ENCODE measurements around the gene GNB1L.
"Not testable (repeated sequence)": the region's sequence is repeated elsewhere in the genome, so short reads cannot be mapped to it uniquely, and the experiment has no call there.

Gene GNB1L

GRCh38 chr22:19845054-19845722 lies 9.5 kb downstream of the GNB1L start:
- no peak for DNase-seq (ENCODE audit: low read depth in 2 of 2, low spot score in 1 of 2)

- DNase-seq (ENCODE audit: low read depth in 2 of 2, low spot score in 1 of 2): no peak
Observed at GRCh38 chr22:19844377-19845053, 10.2 kb downstream of the GNB1L start.

- no peak for DNase-seq (ENCODE audit: low read depth in 2 of 2, low spot score in 1 of 2)
Observed at GRCh38 chr22:19843857-19844376, 10.8 kb downstream of the GNB1L start.

- DNase-seq (ENCODE audit: low read depth in 2 of 2, low spot score in 1 of 2): no peak
Observed at GRCh38 chr22:19843107-19843856, 11.4 kb downstream of the GNB1L start.

GRCh38 chr22:19842393-19843106 lies 12.1 kb downstream of the GNB1L start:
- DNase-seq (ENCODE audit: low read depth in 2 of 2, low spot score in 1 of 2): no peak

- DNase-seq (ENCODE audit: low read depth in 2 of 2, low spot score in 1 of 2): no peak
Observed at GRCh38 chr22:19841641-19842392, 12.9 kb downstream of the GNB1L start.

- no peak for DNase-seq (ENCODE audit: low read depth in 2 of 2, low spot score in 1 of 2)
Observed at GRCh38 chr22:19840955-19841640, 13.6 kb downstream of the GNB1L start.

GRCh38 chr22:19840059-19840458 lies 14.6 kb downstream of the GNB1L start:
- no peak for DNase-seq (ENCODE audit: low read depth in 2 of 2, low spot score in 1 of 2)

- DNase-seq (ENCODE audit: low read depth in 2 of 2, low spot score in 1 of 2): no peak
Observed at GRCh38 chr22:19837915-19838314, 16.8 kb downstream of the GNB1L start.

GRCh38 chr22:19836512-19836911 lies 18.2 kb downstream of the GNB1L start:
- DNase-seq (ENCODE audit: low read depth in 2 of 2, low spot score in 1 of 2): no peak

- DNase-seq (ENCODE audit: low read depth in 2 of 2, low spot score in 1 of 2): no peak
Observed at GRCh38 chr22:19834599-19834998, 20.1 kb downstream of the GNB1L start.

- not testable (repeated sequence) for DNase-seq (ENCODE audit: low read depth in 2 of 2, low spot score in 1 of 2)
Observed at GRCh38 chr22:19833327-19833726, 21.3 kb downstream of the GNB1L start.

- no peak for DNase-seq (ENCODE audit: low read depth in 2 of 2, low spot score in 1 of 2)
Observed at GRCh38 chr22:19832476-19833108, 22.1 kb downstream of the GNB1L start.

- DNase-seq (ENCODE audit: low read depth in 2 of 2, low spot score in 1 of 2): not testable (repeated sequence)
Observed at GRCh38 chr22:19831979-19832378, 22.7 kb downstream of the GNB1L start.

GRCh38 chr22:19831016-19831415 lies 23.7 kb downstream of the GNB1L start:
- no peak for DNase-seq (ENCODE audit: low read depth in 2 of 2, low spot score in 1 of 2)

- no peak for DNase-seq (ENCODE audit: low read depth in 2 of 2, low spot score in 1 of 2)
Observed at GRCh38 chr22:19828035-19828401, 26.7 kb downstream of the GNB1L start.

- no peak for DNase-seq (ENCODE audit: low read depth in 2 of 2, low spot score in 1 of 2)
Observed at GRCh38 chr22:19827341-19828034, 27.2 kb downstream of the GNB1L start.

GRCh38 chr22:19826619-19826950 lies 28.1 kb downstream of the GNB1L start:
- no peak for DNase-seq (ENCODE audit: low read depth in 2 of 2, low spot score in 1 of 2)

All from stimulated activated CD8-positive, alpha-beta memory T cell treated with anti-CD3 and anti-CD28 coated beads, Interleukin-4, amount 100 ng/mL, for 1 hour (primary cell).